ENCODE data around the gene DUSP5. TPM values are rescaled to one million over a fixed set of nuclear protein-coding genes. Genes with fewer than 3 reads are reported as not detected.

Gene DUSP5
- polyA plus RNA-seq, 10 donors, result 1.7 to 6.8 (median 3.8) TPM

- no peak for DNase-seq
Observed at GRCh38 chr10:110544958-110545537, 47.3 kb downstream of the DUSP5 start.

- DNase-seq, result no peak
Observed at GRCh38 chr10:110546077-110546476, 48.4 kb downstream of the DUSP5 start.

- no peak for DNase-seq
Observed at GRCh38 chr10:110546499-110547110, 48.9 kb downstream of the DUSP5 start.

- DNase-seq, result peak; percentile 41 to 74 (median 54)
Observed at GRCh38 chr10:110547139-110547761, 49.5 kb downstream of the DUSP5 start.

- DNase-seq, result no peak
Observed at GRCh38 chr10:110548002-110548401, 50.3 kb downstream of the DUSP5 start.

GRCh38 chr10:110549211-110549610, 51.5 kb downstream of the DUSP5 start:
- DNase-seq, result no peak

- no peak for DNase-seq
Observed at GRCh38 chr10:110553905-110554304, 56.2 kb downstream of the DUSP5 start.

GRCh38 chr10:110556296-110556695, 58.6 kb downstream of the DUSP5 start:
- DNase-seq, result no peak

GRCh38 chr10:110556969-110557601, 59.4 kb downstream of the DUSP5 start:
- peak in 2 of 3 donors; percentile 38 to 41 for DNase-seq

- DNase-seq, result no peak
Observed at GRCh38 chr10:110558041-110558440, 60.3 kb downstream of the DUSP5 start.

- no peak for DNase-seq
Observed at GRCh38 chr10:110560012-110560411, 62.3 kb downstream of the DUSP5 start.

Other genes starting within 250 kb of the DUSP5 start
- 10 to 100 TPM; 30.9 to 42.5 (median 35.6) TPM for gene SMNDC1, start 193.0 kb upstream of the DUSP5 start, polyA plus RNA-seq (ENCODE audit: insufficient read length in 10 of 10)
- gene SMC3, start 69.8 kb downstream of the DUSP5 start, polyA plus RNA-seq (ENCODE audit: insufficient read length in 10 of 10), result 10 to 100 TPM; 40.3 to 61.6 (median 46.4) TPM
- gene RBM20, start 146.4 kb downstream of the DUSP5 start, polyA plus RNA-seq (ENCODE audit: insufficient read length in 10 of 10), result 10 to 100 TPM in 5 of 10 donors, 1 to 10 TPM in 5; 6.8 to 17.0 (median 10.3) TPM